GM19468 (cell line): ENCODE results near the gene ZBED5.
"Not testable (repeated sequence)": the region's sequence is repeated elsewhere in the genome, so short reads cannot be mapped to it uniquely, and the experiment has no call there.

Experiments
- ATAC-seq: cut with Tn5 transposase; IDR thresholded peaks from one replicate; pipeline ENCODE4 v1.9.1; 2021; ENCODE audit warnings: mild to moderate bottlenecking, moderate library complexity, moderate number of reproducible peaks; ENCODE audit not compliant: unreplicated experiment; ENCODE audit errors: extremely low read depth

Gene ZBED5

DNA sequence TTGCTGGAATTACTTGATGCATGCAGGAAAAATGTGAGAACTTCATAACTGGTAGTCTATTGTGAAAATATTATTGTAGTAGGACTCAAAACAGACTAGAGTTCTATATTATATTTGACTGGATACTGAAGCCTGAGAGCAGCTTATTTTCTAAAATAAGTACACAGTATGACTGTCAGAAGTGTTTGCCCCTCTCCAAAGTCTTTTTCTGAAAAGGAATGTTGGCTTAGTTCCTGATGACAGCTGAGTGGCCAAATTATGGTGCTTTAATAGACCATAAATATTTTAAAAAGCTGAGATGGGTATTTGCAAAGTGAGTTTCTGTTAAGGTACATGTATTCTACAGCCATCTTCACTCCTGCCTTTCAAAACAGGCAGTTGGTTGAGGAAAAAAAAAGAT, 13.1 kb downstream of the ZBED5 start:
- ATAC-seq: no peak

DNA sequence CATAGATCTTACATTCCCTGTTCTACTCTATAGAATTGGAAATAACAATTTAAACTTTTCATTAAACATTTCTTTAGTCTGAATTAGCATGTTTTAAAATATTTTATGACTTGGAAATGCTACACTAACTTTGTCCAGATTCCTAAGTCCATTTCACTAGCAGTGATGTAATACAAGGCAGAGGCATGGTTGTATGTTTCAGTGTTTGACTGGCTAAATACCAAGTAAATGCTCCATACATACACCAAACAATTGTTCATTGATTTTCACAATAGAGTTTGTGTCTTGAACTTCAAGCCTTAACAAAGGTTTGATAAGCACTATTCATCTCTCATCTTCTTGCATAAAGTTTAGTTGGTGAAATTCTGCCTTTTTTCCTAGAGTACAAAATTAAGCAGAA, 13.5 kb downstream of the ZBED5 start:
- ATAC-seq: no peak

- ATAC-seq: no peak
Observed at GRCh38 chr11:10838881-10839280, 19.0 kb downstream of the ZBED5 start.

GRCh38 chr11:10838083-10838482, 19.8 kb downstream of the ZBED5 start:
- no peak for ATAC-seq

GRCh38 chr11:10836884-10837283, 21.0 kb downstream of the ZBED5 start:
- not testable (repeated sequence) for ATAC-seq

- ATAC-seq: no peak
Observed at GRCh38 chr11:10829139-10829538, 28.7 kb downstream of the ZBED5 start.

GRCh38 chr11:10828402-10828801, 29.5 kb downstream of the ZBED5 start:
- ATAC-seq: no peak

DNA sequence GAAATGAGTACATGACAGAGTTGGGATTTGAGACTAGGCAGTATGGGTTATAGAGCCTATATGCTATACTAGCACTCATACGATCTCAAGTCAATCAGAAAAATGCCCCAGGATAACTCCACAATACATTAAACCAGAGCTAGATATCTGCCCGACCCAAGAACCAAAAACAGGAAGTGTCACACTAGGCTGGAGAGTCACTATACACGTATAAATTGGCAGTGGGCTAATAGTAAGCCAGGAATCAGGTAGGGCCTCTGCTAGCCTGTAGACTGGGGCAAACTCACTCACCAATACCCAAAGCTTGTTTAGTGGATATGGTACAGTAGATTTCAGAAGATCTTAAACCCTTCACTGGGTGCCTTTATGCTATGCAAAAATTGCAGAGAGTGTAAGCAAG, 33.0 kb downstream of the ZBED5 start:
- ATAC-seq: no peak

DNA sequence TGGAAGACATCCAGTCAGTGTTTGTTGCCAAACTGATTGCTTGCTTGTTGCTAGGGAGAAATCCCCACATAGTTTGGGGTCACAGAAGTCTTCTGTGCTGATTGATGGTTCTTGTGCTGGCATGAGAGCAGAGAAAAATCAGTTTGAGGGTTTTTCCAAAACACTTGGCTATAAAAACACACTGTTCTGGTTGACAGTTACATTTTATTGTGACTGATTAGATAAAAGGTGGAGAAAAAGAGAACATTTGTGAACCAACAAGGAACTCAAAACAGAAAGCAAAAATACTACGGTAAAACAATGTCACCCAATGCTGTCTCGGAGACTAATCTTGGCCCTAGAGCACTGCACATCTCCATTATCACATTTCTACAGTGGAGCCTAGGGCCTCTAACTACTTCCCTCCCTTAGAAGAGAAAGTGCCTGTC, 34.7 kb downstream of the ZBED5 start:
- no peak for ATAC-seq

- ATAC-seq: not testable (repeated sequence)
Observed at GRCh38 chr11:10822491-10822890, 35.4 kb downstream of the ZBED5 start.

DNA sequence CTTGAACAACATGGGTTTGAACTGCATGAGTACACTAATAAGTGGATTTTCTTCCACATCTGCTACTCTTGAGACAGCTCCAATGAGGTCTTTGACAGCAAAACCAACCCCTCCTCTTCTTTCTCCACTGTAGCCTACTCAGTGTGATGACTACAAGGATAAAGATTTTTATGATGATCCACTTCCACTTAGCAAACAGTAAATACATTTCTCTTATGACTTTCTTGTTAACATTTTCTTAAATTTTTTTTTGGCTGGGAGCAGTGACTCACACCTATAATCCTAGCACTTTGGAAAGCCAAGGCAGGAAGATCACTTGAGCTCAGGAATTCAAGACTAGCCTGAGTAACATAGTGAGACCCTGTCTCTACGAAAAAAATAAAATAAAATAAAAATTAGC, 39.3 kb downstream of the ZBED5 start:
- ATAC-seq: no peak

DNA sequence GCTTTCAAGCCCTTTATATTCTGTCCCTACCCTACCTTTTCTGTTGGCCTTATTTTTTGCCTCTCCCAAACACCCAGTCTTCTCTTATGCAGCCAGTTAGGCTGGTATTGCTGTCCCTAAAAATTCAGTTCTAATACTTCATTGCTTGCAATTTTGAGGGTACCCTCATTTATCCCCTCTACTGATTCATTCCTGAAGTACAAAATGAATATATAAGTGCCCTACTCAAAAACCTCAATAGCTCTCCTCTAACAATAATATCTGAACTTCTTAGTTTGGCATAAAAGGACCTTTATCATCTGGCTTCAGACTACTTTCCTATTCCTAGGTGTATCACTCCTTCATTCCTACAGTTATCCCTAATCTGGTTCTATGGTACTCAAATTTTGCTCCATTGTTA, 43.9 kb downstream of the ZBED5 start:
- ATAC-seq: no peak

- no peak for ATAC-seq
Observed at GRCh38 chr11:10809373-10810160, 48.3 kb downstream of the ZBED5 start.

DNA sequence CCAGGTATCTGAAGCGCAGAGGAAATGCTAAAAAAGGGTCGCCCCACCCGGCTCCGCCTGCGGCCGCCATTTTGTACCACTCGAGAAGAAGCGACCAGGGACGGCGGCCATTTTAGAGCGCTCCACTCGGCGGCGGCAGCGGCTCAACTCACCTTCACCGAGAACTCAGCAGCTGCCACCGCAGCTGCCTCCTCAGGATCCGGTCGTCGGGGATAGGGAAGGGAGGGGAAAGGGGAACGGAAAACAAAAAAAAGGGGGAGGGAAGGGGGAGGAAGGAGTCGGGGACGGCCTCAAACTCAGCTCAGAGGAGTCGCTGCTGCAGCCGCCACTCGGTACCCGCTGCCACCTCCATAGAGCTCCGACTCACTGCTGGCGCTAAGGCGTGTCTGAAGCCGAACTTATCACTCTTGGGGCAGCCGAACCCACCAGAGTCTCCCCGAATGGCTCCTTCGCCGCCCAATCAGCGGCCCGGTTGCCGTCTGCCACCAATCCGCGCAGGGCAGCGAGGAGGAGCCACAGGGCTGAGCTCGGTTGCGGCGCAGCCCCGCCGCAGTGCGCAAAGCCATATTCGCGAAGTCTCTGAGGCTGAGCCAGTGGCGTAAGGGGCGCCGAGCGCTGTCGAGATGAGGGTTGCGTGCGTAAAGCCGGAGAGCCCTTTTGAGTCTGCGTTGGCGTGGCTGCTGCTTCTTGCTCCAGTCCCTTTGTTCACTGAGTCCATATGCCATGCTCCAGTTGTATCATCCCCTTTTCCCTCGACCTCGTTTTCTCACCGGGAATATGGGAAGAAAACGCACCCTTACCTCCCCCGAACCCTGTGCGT, 49.1 kb downstream of the ZBED5 start, which contains the start of gene EIF4G2:
EIF4G2 (minus strand) TSS at position 374 of the 820 bp plus-strand sequence.
- ATAC-seq: peak; percentile 97

- ATAC-seq: no peak
Observed at GRCh38 chr11:10808235-10808552, 49.7 kb downstream of the ZBED5 start.

DNA sequence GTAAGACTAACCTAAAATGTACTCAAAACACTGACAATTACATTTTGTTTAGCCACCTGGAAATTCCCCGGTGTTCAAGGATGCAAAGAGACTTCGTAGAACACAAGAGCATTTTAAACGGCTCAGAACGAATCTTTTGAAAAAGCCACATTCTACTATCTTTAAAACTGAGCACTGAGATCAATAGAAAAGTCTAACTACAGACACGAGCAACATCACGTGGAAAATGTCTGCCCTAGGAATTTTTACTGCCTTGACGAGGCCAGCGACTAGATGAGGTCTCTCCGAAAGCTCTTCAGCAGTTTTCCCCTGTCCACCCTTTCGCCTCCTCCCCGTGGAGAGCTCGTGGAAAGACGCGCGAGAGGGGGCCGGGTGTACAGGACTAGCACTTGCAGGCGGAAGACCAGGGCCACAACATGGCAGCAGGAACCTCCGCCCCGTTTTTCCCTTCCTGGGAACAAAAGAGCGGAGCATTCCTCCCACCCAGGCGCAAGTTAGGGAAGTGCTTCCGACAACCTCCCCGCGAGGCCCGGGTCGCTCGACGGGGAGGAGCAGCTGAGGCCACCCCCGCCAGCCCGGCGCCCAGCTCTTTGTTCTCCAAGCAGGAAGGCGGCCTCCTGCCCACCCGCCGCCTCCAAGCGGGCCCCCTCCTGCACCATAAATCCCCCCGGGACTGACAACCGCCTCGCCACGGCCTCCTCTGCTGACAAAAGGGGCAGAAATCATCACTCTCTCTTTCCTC, 50.2 kb downstream of the ZBED5 start:
- no peak for ATAC-seq

DNA sequence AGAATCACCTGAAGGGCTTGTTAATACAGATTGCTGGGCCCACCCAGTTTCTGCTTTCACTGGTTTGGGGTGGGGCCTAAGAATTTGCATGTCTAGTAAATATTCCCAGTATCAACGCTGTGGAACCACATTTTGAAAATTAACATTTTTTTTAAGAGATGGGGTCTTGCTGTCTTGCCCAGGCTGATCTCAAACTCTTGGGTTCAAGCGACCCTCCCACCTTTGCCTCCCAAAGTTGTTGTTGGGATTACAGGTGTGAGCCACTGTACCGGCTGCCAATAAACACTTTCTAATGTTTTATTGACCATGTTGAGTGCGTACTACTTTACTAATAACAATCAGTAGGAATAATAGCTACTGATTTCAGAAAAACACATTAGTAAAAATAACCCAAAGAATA, 51.6 kb downstream of the ZBED5 start:
- no peak for ATAC-seq

- no peak for ATAC-seq
Observed at GRCh38 chr11:10805741-10806140, 52.1 kb downstream of the ZBED5 start.

- no peak for ATAC-seq
Observed at GRCh38 chr11:10803676-10804075, 54.2 kb downstream of the ZBED5 start.
